Activated CD4-positive, alpha-beta T cell treated with anti-CD3 and anti-CD28 coated beads, Interleukin-2, amount 10 ng/mL, durations not matched to agents 7 days and 5 days (primary cell): Measurements from ENCODE around the gene LBHD1. TPM values are rescaled to one million over a fixed set of nuclear protein-coding genes. Genes with fewer than 3 reads are reported as not detected.
"Not testable (repeated sequence)": the region's sequence is repeated elsewhere in the genome, so short reads cannot be mapped to it uniquely, and the experiment has no call there.

Source experiments
- CTCF ChIA-PET: fragments of 350-600 bp; sonication (Branson Sonifier 250); formaldehyde crosslinking; loops from one replicate; lab custom pipeline; 2021; ENCODE audit warnings: antibody characterized with exemption; lab: Charles Lee
- POLR2A ChIA-PET: fragments of 350-600 bp; sonication (Branson Sonifier 250); formaldehyde crosslinking; loops from one replicate; lab custom pipeline; 2021; ENCODE audit warnings: antibody characterized with exemption; lab: Charles Lee
- DNase-seq: peaks from one replicate; pipeline ENCODE4 v3.0.0-alpha.2; 2020
- H3K27ac Mint-ChIP-seq: one replicate; pipeline ENCODE4 v1.8.0; 2021; ENCODE audit warnings: mild to moderate bottlenecking, moderate library complexity, mixed read lengths
- H3K27me3 Mint-ChIP-seq: one replicate; pipeline ENCODE4 v1.8.0; 2021; ENCODE audit warnings: mixed read lengths
- H3K36me3 Mint-ChIP-seq: one replicate; pipeline ENCODE4 v1.8.0; 2021; ENCODE audit warnings: low read depth, mixed read lengths
- H3K4me1 Mint-ChIP-seq: one replicate; pipeline ENCODE4 v1.8.0; 2021; ENCODE audit warnings: mixed read lengths
- H3K4me3 Mint-ChIP-seq: one replicate; pipeline ENCODE4 v1.8.0; 2021; ENCODE audit warnings: mild to moderate bottlenecking, moderate library complexity, mixed read lengths
- H3K9me3 Mint-ChIP-seq: one replicate; pipeline ENCODE4 v1.8.0; 2021; ENCODE audit warnings: mixed read lengths
- total RNA-seq, 2 experiments: library from RNA; stranded (reverse); gene quantifications; one replicate each; pipeline ENCODE4 v1.2.3, GENCODE V29; 2021

The LBHD1 gene
- total RNA-seq, 2 experiments from 2014 or later: 19.5 to 21.3 TPM

- Mint-ChIP-seq H3K36me3 (peaks cover 14% of the 10 kb centered on the region), H3K27ac (no peak within 1 kb of the TSS)
- CTCF ChIA-PET: interaction anchor here (1.0 to 1.5 kb wide), 4 partner anchors 9 to 90 kb away, joined by 3 to 11 read pairs (median 4); partner anchors contain the start of genes C11orf98 and CSKMT
Measured at GRCh38 chr11:62689421-62690183, 17.5 kb upstream of the LBHD1 start, which contains the start of gene LRRN4CL. LRRN4CL (minus strand) TSS chr11:62689530; CDS start chr11:62688508, 1,022 bp downstream.

GRCh38 chr11:62688491-62688890 is 16.4 kb upstream of the LBHD1 start:
- Mint-ChIP-seq H3K36me3 (peaks cover 14% of the 10 kb centered on the region), H3K27ac (no peak overlapping the region), H3K27me3 (peaks cover 10% of the 10 kb centered on the region), H3K4me3 (no peak overlapping the region), H3K4me1 (no peaks in the 10 kb centered on the region), H3K9me3 (no peaks in the 10 kb centered on the region)
- CTCF ChIA-PET: no interaction called here
- DNase-seq: no peak
- POLR2A ChIA-PET: no interaction called here

More at GRCh38 chr11:62689421-62690183, 17.5 kb upstream of the LBHD1 start, which contains the start of gene LRRN4CL:
- H3K27me3 Mint-ChIP-seq: peaks cover 10% of the 10 kb centered on the region
- peaks cover under 1% of the 10 kb centered on the region for H3K4me1 Mint-ChIP-seq
- H3K4me3 Mint-ChIP-seq: no peak within 1 kb of the TSS
- no peaks in the 10 kb centered on the region for H3K9me3 Mint-ChIP-seq
- POLR2A ChIA-PET: no interaction called here
- no peak for DNase-seq

GRCh38 chr11:62687508-62688396 is 15.7 kb upstream of the LBHD1 start:
- H3K36me3 Mint-ChIP-seq: peaks cover 11% of the 10 kb centered on the region
- peaks cover 10% of the 10 kb centered on the region for H3K27me3 Mint-ChIP-seq
- H3K4me1 Mint-ChIP-seq: no peaks in the 10 kb centered on the region
- DNase-seq: no peak
- ChIA-PET CTCF (interaction anchor here (0.6 to 1.6 kb wide), 2 partner anchors 18 to 94 kb away, joined by 3 read pairs; no protein-coding TSS in a partner anchor), POLR2A (no interaction called here)
- no peaks in the 10 kb centered on the region for H3K9me3 Mint-ChIP-seq
- H3K27ac Mint-ChIP-seq: no peak overlapping the region
- no peak overlapping the region for H3K4me3 Mint-ChIP-seq

- DNase-seq: no peak
- peaks cover 24% of the 10 kb centered on the region for H3K4me1 Mint-ChIP-seq
- POLR2A ChIA-PET: no interaction called here
- H3K27me3 Mint-ChIP-seq: peaks cover 4% of the 10 kb centered on the region
- peaks cover 7% of the 10 kb centered on the region for H3K36me3 Mint-ChIP-seq
- no peaks in the 10 kb centered on the region for H3K9me3 Mint-ChIP-seq
- H3K4me3 Mint-ChIP-seq: no peak overlapping the region
- H3K27ac Mint-ChIP-seq: no peak overlapping the region
- CTCF ChIA-PET: no interaction called here
Measured at GRCh38 chr11:62682518-62682917, 10.5 kb upstream of the LBHD1 start.

- no peaks in the 10 kb centered on the region for H3K9me3 Mint-ChIP-seq
- ChIA-PET POLR2A (interaction anchor here (1.0 to 1.3 kb wide), 2 partner anchors 15 to 16 kb away, joined by 3 to 6 read pairs; partner anchors contain the start of gene CSKMT), CTCF (interaction anchor here (0.6 to 2.4 kb wide), 20 partner anchors 9 to 256 kb away, joined by 3 to 12 read pairs (median 4); partner anchors contain the start of genes BSCL2, C11orf98, EML3 and GNG3)
- H3K27ac Mint-ChIP-seq: peak overlapping the region; percentile 72
- DNase-seq: peak; percentile 66
- H3K4me3 Mint-ChIP-seq: peak overlapping the region; percentile 17
- peaks cover 18% of the 10 kb centered on the region for H3K36me3 Mint-ChIP-seq
- peaks cover 36% of the 10 kb centered on the region for H3K4me1 Mint-ChIP-seq
- H3K27me3 Mint-ChIP-seq: no peaks in the 10 kb centered on the region
Measured at GRCh38 chr11:62680825-62681240, 8.8 kb upstream of the LBHD1 start.

GRCh38 chr11:62678770-62679696 is 7.0 kb upstream of the LBHD1 start, which contains the start of gene UBXN1:
UBXN1 (minus strand) TSS chr11:62679073; CDS start chr11:62678923, 150 bp downstream.
- CTCF ChIA-PET: interaction anchor here (0.7 to 2.4 kb wide), 7 partner anchors 7 to 202 kb away, joined by 3 to 11 read pairs (median 4); partner anchors contain the start of genes LBHD1, LRRN4CL, SLC3A2 and TUT1
- no peaks in the 10 kb centered on the region for H3K27me3 Mint-ChIP-seq
- no peaks in the 10 kb centered on the region for H3K9me3 Mint-ChIP-seq
- POLR2A ChIA-PET: interaction anchor here (1.0 to 1.4 kb wide), 2 partner anchors 13 to 14 kb away, joined by 7 to 8 read pairs; partner anchors contain the start of genes C11orf98 and CSKMT
- H3K36me3 Mint-ChIP-seq: peaks cover 26% of the 10 kb centered on the region
- DNase-seq: peak; percentile 89
- peak within 1 kb of the TSS; percentile 90 for H3K4me3 Mint-ChIP-seq
- peaks cover 42% of the 10 kb centered on the region for H3K4me1 Mint-ChIP-seq
- peak within 1 kb of the TSS; percentile 92 for H3K27ac Mint-ChIP-seq

GRCh38 chr11:62678433-62678769 is 6.3 kb upstream of the LBHD1 start:
- H3K27me3 Mint-ChIP-seq: no peaks in the 10 kb centered on the region
- peak overlapping the region; percentile 92 for H3K27ac Mint-ChIP-seq
- H3K9me3 Mint-ChIP-seq: no peaks in the 10 kb centered on the region
- peak overlapping the region; percentile 90 for H3K4me3 Mint-ChIP-seq
- DNase-seq: no peak
- peaks cover 46% of the 10 kb centered on the region for H3K4me1 Mint-ChIP-seq
- POLR2A ChIA-PET: no interaction called here
- peaks cover 27% of the 10 kb centered on the region for H3K36me3 Mint-ChIP-seq
- CTCF ChIA-PET: no interaction called here

- peak overlapping the region; percentile 90 for H3K4me3 Mint-ChIP-seq
- DNase-seq: no peak
- H3K4me1 Mint-ChIP-seq: peaks cover 53% of the 10 kb centered on the region
- ChIA-PET CTCF (interaction anchor here (1.0 kb wide), 1 partner anchor 284 kb away, joined by 3 read pairs; no protein-coding TSS in a partner anchor), POLR2A (interaction anchor here (0.7 kb wide), 1 partner anchor 13 kb away, joined by 4 read pairs; the partner anchor contains the start of genes C11orf98 and CSKMT)
- H3K9me3 Mint-ChIP-seq: no peaks in the 10 kb centered on the region
- H3K27ac Mint-ChIP-seq: peak overlapping the region; percentile 92
- H3K27me3 Mint-ChIP-seq: no peaks in the 10 kb centered on the region
- peaks cover 33% of the 10 kb centered on the region for H3K36me3 Mint-ChIP-seq
Measured at GRCh38 chr11:62677714-62678113, 5.6 kb upstream of the LBHD1 start.

GRCh38 chr11:62677156-62677555 is 5.1 kb upstream of the LBHD1 start:
- Mint-ChIP-seq H3K9me3 (no peaks in the 10 kb centered on the region), H3K36me3 (peaks cover 38% of the 10 kb centered on the region), H3K27ac (no peak overlapping the region), H3K4me3 (peak overlapping the region; percentile 90), H3K4me1 (peaks cover 58% of the 10 kb centered on the region), H3K27me3 (no peaks in the 10 kb centered on the region)
- DNase-seq: no peak
- POLR2A ChIA-PET: interaction anchor here (0.7 kb wide), 1 partner anchor 12 kb away, joined by 4 read pairs; the partner anchor contains the start of genes C11orf98 and CSKMT
- CTCF ChIA-PET: interaction anchor here (0.8 to 4.6 kb wide), 5 partner anchors 27 to 283 kb away, joined by 3 to 16 read pairs (median 4); partner anchors contain the start of genes SLC3A2 and TUT1

- POLR2A ChIA-PET: interaction anchor here (0.6 kb wide), 1 partner anchor 180 kb away, joined by 4 read pairs; no protein-coding TSS in a partner anchor
- DNase-seq: no peak
- H3K9me3 Mint-ChIP-seq: no peaks in the 10 kb centered on the region
- CTCF ChIA-PET: interaction anchor here (0.8 to 4.6 kb wide), 5 partner anchors 27 to 283 kb away, joined by 3 to 16 read pairs (median 4); partner anchors contain the start of genes SLC3A2 and TUT1
- H3K4me1 Mint-ChIP-seq: peaks cover 60% of the 10 kb centered on the region
- peak overlapping the region; percentile 90 for H3K4me3 Mint-ChIP-seq
- H3K27ac Mint-ChIP-seq: no peak overlapping the region
- H3K36me3 Mint-ChIP-seq: peaks cover 41% of the 10 kb centered on the region
- H3K27me3 Mint-ChIP-seq: no peaks in the 10 kb centered on the region
Measured at GRCh38 chr11:62676698-62677097, 4.6 kb upstream of the LBHD1 start.

- Mint-ChIP-seq H3K36me3 (peaks cover 49% of the 10 kb centered on the region), H3K27ac (peak overlapping the region; percentile 52)
Measured at GRCh38 chr11:62675415-62675814, 3.3 kb upstream of the LBHD1 start.

More at GRCh38 chr11:62675415-62675814, 3.3 kb upstream of the LBHD1 start:
- H3K9me3 Mint-ChIP-seq, H3K27me3 Mint-ChIP-seq, DNase-seq, H3K4me3 Mint-ChIP-seq, POLR2A ChIA-PET: not testable (repeated sequence)
- CTCF ChIA-PET: interaction anchor here (0.8 to 4.6 kb wide), 2 partner anchors 19 to 83 kb away, joined by 3 to 16 read pairs; partner anchors contain the start of gene TUT1
- peaks cover 61% of the 10 kb centered on the region for H3K4me1 Mint-ChIP-seq
